K562 (cell line): ENCODE results near the gene CAPZB. TPM values are rescaled to one million over a fixed set of nuclear protein-coding genes. Genes with fewer than 3 reads are reported as not detected.
A peak's percentile ranks its signal among the peaks of the same experiment; 100 is the strongest.

Source experiments
- ARHGAP35 ChIP-seq: fragments of 450-650 bp; IDR thresholded peaks from 2 replicates; pipeline ENCODE4 v1.6.1; 2018; ENCODE audit not compliant: partially characterized antibody
- CBFA2T3 ChIP-seq: fragments of 450-650 bp; IDR thresholded peaks from 2 replicates; pipeline ENCODE4 v1.6.1; 2017
- CCNT2 ChIP-seq: IDR thresholded peaks from 2 replicates; pipeline ENCODE4 v1.6.1; 2011; ENCODE audit warnings: borderline replicate concordance, low read depth, mild to moderate bottlenecking, moderate library complexity, mixed read lengths, low read length; ENCODE audit not compliant: insufficient read length; ENCODE audit errors: extremely low read depth
- CHD4 ChIP-seq: fragments of 200-600 bp; sonication (generic); IDR thresholded peaks from 3 replicates; pipeline ENCODE4 v1.6.1; 2012; ENCODE audit warnings: low read depth, mild to moderate bottlenecking, mixed read lengths, low read length, inconsistent platforms; ENCODE audit not compliant: insufficient read depth, insufficient replicate concordance, poor library complexity, severe bottlenecking
- DNMT1 ChIP-seq: fragments of 450-650 bp; IDR thresholded peaks from 2 replicates; pipeline ENCODE4 v1.6.1; 2016; ENCODE audit warnings: antibody characterized with exemption, mild to moderate bottlenecking
- E2F3 ChIP-seq: fragments of 250-450 bp; sonication (Bioruptor Pico); IDR thresholded peaks from 2 replicates; pipeline ENCODE4 v1.4.0; 2020; ENCODE audit warnings: mild to moderate bottlenecking
- FOXA3 ChIP-seq, 2 experiments: fragments of 450-650 bp in 1 of 2; sonication (generic) in 1 of 2; formaldehyde crosslinking; IDR thresholded peaks in 1 of 2; conservative IDR thresholded peaks in 1 of 2; 2 replicates each; pipeline versions ENCODE4 v1.4.0 to v1.8.0; 2020 to 2022; ENCODE audit warnings: mild to moderate bottlenecking in 2 of 2, missing genetic modification reagents in 1 of 2
- FOXK1 ChIP-seq: sonication (generic); formaldehyde crosslinking; IDR thresholded peaks from 2 replicates; pipeline ENCODE4 v1.8.0; 2022; ENCODE audit warnings: missing genetic modification reagents, mild to moderate bottlenecking, borderline replicate concordance
- ILF3 ChIP-seq: fragments of 450-650 bp; IDR thresholded peaks from 2 replicates; pipeline ENCODE4 v1.6.1; 2018; ENCODE audit warnings: antibody characterized with exemption, mild to moderate bottlenecking, moderate library complexity, borderline replicate concordance
- KAT7 ChIP-seq: sonication (generic); formaldehyde crosslinking; IDR thresholded peaks from 2 replicates; pipeline ENCODE4 v1.8.0; 2022; ENCODE audit warnings: missing genetic modification reagents, mild to moderate bottlenecking, borderline replicate concordance
- KDM5B ChIP-seq: fragments of 200-600 bp; sonication (generic); IDR thresholded peaks from 2 replicates; pipeline ENCODE4 v1.6.1; 2012; ENCODE audit warnings: low read depth, mild to moderate bottlenecking, moderate library complexity, low read length, control low read depth, inconsistent platforms; ENCODE audit not compliant: insufficient replicate concordance
- MCM3 ChIP-seq: fragments of 450-650 bp; IDR thresholded peaks from 2 replicates; pipeline ENCODE4 v1.6.1; 2016
- MTA3 ChIP-seq: fragments of 450-650 bp; formaldehyde crosslinking; IDR thresholded peaks from 2 replicates; pipeline ENCODE4 v1.6.1; 2017; ENCODE audit warnings: mild to moderate bottlenecking, borderline replicate concordance
- NCOA1 ChIP-seq: fragments of 450-650 bp; IDR thresholded peaks from 2 replicates; pipeline ENCODE4 v1.6.1; 2016; ENCODE audit warnings: low read depth
- NR2C2 ChIP-seq, 2 experiments: fragments of 200-800 bp in 1 of 2; sonication (Bioruptor generic) in 1 of 2; sonication (generic) in 1 of 2; formaldehyde crosslinking in 1 of 2; IDR thresholded peaks; 2 replicates each; pipeline versions ENCODE4 v1.6.1 to v1.8.0; 2016 to 2022; ENCODE audit warnings: mild to moderate bottlenecking in 1 of 2, missing compliant biosample characterization in 1 of 2, missing genetic modification characterization in 1 of 2, missing genetic modification reagents in 1 of 2
- PHB2 ChIP-seq: fragments of 450-650 bp; IDR thresholded peaks from 2 replicates; pipeline ENCODE4 v1.6.1; 2017; ENCODE audit warnings: low read depth
- RAD21 ChIP-seq, 2 experiments: fragments of 250-450 bp in 1 of 2; fragments of 450-650 bp in 1 of 2; sonication (Bioruptor Pico) in 1 of 2; formaldehyde crosslinking in 1 of 2; IDR thresholded peaks in 1 of 2; conservative IDR thresholded peaks in 1 of 2; 2 replicates each; pipeline versions ENCODE4 v1.4.0 to v1.8.0; 2020 to 2022; ENCODE audit warnings: mild to moderate bottlenecking in 2 of 2, moderate library complexity in 1 of 2
- SNIP1 ChIP-seq: fragments of 450-650 bp; IDR thresholded peaks from 2 replicates; pipeline ENCODE4 v1.7.1; 2017; ENCODE audit warnings: low read depth, mild to moderate bottlenecking
- SP1 ChIP-seq: sonication (generic); formaldehyde crosslinking; IDR thresholded peaks from 2 replicates; pipeline ENCODE4 v1.8.1; 2022; ENCODE audit warnings: mild to moderate bottlenecking, missing genetic modification reagents
- SREBF1 ChIP-seq: fragments of 150-350 bp; IDR thresholded peaks from 2 replicates; pipeline ENCODE4 v1.6.1; 2014; ENCODE audit warnings: antibody characterized with exemption, low read depth, low read length, borderline replicate concordance
- U2AF1 ChIP-seq: fragments of 200-400 bp; formaldehyde crosslinking; optimal IDR thresholded peaks from 2 replicates; pipeline ENCODE3; 2017; ENCODE audit warnings: mild to moderate bottlenecking, low read depth, low read length, moderate library complexity
- XRCC3 ChIP-seq: fragments of 450-650 bp; IDR thresholded peaks from 2 replicates; pipeline ENCODE4 v1.6.1; 2017; ENCODE audit warnings: mild to moderate bottlenecking, moderate library complexity
- YY1 ChIP-seq, 3 experiments: IDR thresholded peaks; 2 replicates each; pipeline ENCODE4 v1.6.1; 2011; ENCODE audit warnings: low read length in 2 of 3, mild to moderate bottlenecking in 2 of 3, moderate library complexity in 2 of 3, borderline replicate concordance in 1 of 3, control low read depth in 1 of 3, low read depth in 1 of 3; ENCODE audit not compliant: insufficient read depth in 3 of 3, insufficient replicate concordance in 2 of 3, control insufficient read depth in 1 of 3, insufficient read length in 1 of 3; ENCODE audit errors: extremely low read depth in 1 of 3
- polyA plus RNA-seq, 8 experiments: library from polyadenylated mRNA; depleted of rRNA in 4 of 8; stranded (reverse) in 5 of 8; unstranded in 3 of 8; fragments of >200 nt; fragmentation: Nextera tagmentation in 2 of 8; fragmentation: Illumina TruSeq in 1 of 8; extraction: Ambion mirVana in 2 of 8; extraction: Trizol in 1 of 8; gene quantifications; 2 replicates each; pipeline versions ENCODE4 v1.2.1 to v1.2.3, GENCODE V29; 2011 to 2014; ENCODE audit warnings: inconsistent platforms in 1 of 8, missing spikeins in 1 of 8
- total RNA-seq, 7 experiments: library from RNA; depleted of rRNA in 6 of 7; stranded (reverse); fragments of >200 nt in 6 of 7; fragmentation: Illumina TruSeq in 2 of 7; extraction: Trizol in 2 of 7; gene quantifications; 2 replicates each; pipeline versions ENCODE4 v1.2.1 to v1.2.3, GENCODE V29; 2011 to 2021; ENCODE audit warnings: low replicate concordance in 1 of 7
- TF ChIP-seq, protein P1 (sequence below): fragments of 200-800 bp; sonication (Bioruptor generic); IDR thresholded peaks from 2 replicates; pipeline ENCODE4 v1.6.1; 2016; ENCODE audit warnings: missing genetic modification characterization, missing compliant biosample characterization

The CAPZB gene
- total and polyA plus RNA-seq, 9 of the 15 experiments (the other 6 are each of a cell fraction or from before 2014, with no cell fraction given), result 57.6 to 297 (median 125) TPM

DNA sequence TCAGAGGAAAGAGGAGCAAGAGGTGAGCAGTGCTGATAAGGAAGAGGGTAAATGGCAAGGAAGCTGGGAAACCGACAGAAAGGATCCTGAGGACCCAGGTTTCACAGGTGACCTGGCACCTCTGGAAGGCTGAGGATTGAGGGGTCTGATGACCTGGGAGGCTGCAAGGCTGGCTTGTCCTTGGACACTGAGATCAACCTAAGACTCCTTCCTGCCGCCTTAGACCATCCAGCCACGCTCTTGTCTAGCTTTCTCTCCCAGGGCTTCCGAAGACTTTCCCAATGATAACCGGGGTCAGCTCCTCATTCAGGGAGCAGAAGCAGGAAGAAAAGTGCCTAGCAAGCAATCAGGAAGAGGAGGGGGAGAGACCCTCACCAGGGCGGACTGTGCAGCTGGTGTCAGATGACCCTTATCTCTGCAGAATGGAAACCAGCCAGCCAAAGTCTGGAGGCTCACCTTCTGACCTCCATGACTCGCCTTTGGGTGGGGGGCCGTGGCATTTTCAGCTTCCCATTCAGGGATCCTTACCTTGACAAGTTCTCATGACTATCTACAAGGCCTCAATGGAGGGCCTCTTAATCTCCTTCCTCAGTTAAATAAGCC is 77.7 kb downstream of the CAPZB start (continued):
- TF ChIP-seq CBFA2T3, result peak; percentile 95
- TF ChIP-seq FOXK1 (CRISPR knock-in tag), result no peak
- no peak for TF ChIP-seq MCM3
- TF ChIP-seq PHB2, result 0 out of 2 replicates have a peak, but pooled peaks have one; percentile 24
- TF ChIP-seq DNMT1, result no peak
- TF ChIP-seq XRCC3, result no peak
- TF ChIP-seq ARHGAP35, result no peak
- TF ChIP-seq YY1 (IDR thresholded peaks at IDR 0.05; ENCODE audit: borderline replicate concordance in 1 of 3, control insufficient read depth in 1 of 3, extremely low read depth in 1 of 3, insufficient read depth in 3 of 3, insufficient read length in 1 of 3, insufficient replicate concordance in 2 of 3, low read depth in 1 of 3, low read length in 2 of 3), result no peak
- TF ChIP-seq CCNT2, result no peak
- TF ChIP-seq KAT7, result no peak
- TF ChIP-seq ILF3, result no peak
- TF ChIP-seq SREBF1, result no peak
- no peak for TF ChIP-seq KDM5B
- no peak for TF ChIP-seq E2F3
- TF ChIP-seq CHD4, result no peak
- no peak for TF ChIP-seq RAD21 (CRISPR knock-in tag; conservative IDR thresholded peaks at IDR 0.05 in 1 of 2, IDR thresholded peaks at IDR 0.05 in 1 of 2)
- TF ChIP-seq SP1 (CRISPR knock-in tag), result no peak
- TF ChIP-seq, protein P1, sequence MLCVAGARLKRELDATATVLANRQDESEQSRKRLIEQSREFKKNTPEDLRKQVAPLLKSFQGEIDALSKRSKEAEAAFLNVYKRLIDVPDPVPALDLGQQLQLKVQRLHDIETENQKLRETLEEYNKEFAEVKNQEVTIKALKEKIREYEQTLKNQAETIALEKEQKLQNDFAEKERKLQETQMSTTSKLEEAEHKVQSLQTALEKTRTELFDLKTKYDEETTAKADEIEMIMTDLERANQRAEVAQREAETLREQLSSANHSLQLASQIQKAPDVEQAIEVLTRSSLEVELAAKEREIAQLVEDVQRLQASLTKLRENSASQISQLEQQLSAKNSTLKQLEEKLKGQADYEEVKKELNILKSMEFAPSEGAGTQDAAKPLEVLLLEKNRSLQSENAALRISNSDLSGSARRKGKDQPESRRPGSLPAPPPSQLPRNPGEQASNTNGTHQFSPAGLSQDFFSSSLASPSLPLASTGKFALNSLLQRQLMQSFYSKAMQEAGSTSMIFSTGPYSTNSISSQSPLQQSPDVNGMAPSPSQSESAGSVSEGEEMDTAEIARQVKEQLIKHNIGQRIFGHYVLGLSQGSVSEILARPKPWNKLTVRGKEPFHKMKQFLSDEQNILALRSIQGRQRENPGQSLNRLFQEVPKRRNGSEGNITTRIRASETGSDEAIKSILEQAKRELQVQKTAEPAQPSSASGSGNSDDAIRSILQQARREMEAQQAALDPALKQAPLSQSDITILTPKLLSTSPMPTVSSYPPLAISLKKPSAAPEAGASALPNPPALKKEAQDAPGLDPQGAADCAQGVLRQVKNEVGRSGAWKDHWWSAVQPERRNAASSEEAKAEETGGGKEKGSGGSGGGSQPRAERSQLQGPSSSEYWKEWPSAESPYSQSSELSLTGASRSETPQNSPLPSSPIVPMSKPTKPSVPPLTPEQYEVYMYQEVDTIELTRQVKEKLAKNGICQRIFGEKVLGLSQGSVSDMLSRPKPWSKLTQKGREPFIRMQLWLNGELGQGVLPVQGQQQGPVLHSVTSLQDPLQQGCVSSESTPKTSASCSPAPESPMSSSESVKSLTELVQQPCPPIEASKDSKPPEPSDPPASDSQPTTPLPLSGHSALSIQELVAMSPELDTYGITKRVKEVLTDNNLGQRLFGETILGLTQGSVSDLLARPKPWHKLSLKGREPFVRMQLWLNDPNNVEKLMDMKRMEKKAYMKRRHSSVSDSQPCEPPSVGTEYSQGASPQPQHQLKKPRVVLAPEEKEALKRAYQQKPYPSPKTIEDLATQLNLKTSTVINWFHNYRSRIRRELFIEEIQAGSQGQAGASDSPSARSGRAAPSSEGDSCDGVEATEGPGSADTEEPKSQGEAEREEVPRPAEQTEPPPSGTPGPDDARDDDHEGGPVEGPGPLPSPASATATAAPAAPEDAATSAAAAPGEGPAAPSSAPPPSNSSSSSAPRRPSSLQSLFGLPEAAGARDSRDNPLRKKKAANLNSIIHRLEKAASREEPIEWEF (CRISPR knock-in tag), result no peak
- TF ChIP-seq U2AF1, result no peak
- no peak for TF ChIP-seq FOXA3 (CRISPR knock-in tag; conservative IDR thresholded peaks at IDR 0.05 in 1 of 2, IDR thresholded peaks at IDR 0.05 in 1 of 2)
- TF ChIP-seq SNIP1, result no peak
- no peak for TF ChIP-seq NR2C2 (CRISPR knock-in tag; IDR thresholded peaks at IDR 0.05)
- peak; percentile 50; the same call in 1 of the 2 replicates for TF ChIP-seq NR2C2 (tag; IDR thresholded peaks at IDR 0.05)
- TF ChIP-seq NCOA1, result no peak
- no peak for TF ChIP-seq MTA3
